Suppressor macrophage treated with lipopolysaccharide for 1 hour (primary cell): ENCODE data around the gene KRT2.
A peak's percentile ranks its signal among the peaks of the same experiment; 100 is the strongest.

Source experiments
- DNase-seq, 3 donors: peaks; one replicate each; pipeline ENCODE4 v3.0.0-alpha.2; 2020 to 2022

KRT2 gene

GRCh38 chr12:52636189-52636588, 15.8 kb downstream of the KRT2 start:
- DNase-seq = no peak

GRCh38 chr12:52634266-52635056, 17.6 kb downstream of the KRT2 start:
- DNase-seq = no peak

- DNase-seq = no peak
Measured at GRCh38 chr12:52633383-52633782, 18.6 kb downstream of the KRT2 start.

GRCh38 chr12:52632656-52633055, 19.4 kb downstream of the KRT2 start:
- no peak for DNase-seq

GRCh38 chr12:52631676-52632459, 20.1 kb downstream of the KRT2 start:
- no peak for DNase-seq

- DNase-seq = no peak
Measured at GRCh38 chr12:52631264-52631663, 20.7 kb downstream of the KRT2 start.

GRCh38 chr12:52630599-52631200, 21.3 kb downstream of the KRT2 start:
- no peak for DNase-seq

- DNase-seq = peak in 1 of 3 donors; percentile 8
Measured at GRCh38 chr12:52630008-52630500, 22.0 kb downstream of the KRT2 start.

GRCh38 chr12:52629281-52630007, 22.6 kb downstream of the KRT2 start:
- DNase-seq = peak in 2 of 3 donors; percentile 13 to 27

GRCh38 chr12:52628841-52629240, 23.2 kb downstream of the KRT2 start:
- no peak for DNase-seq

GRCh38 chr12:52628111-52628507, 23.9 kb downstream of the KRT2 start:
- no peak for DNase-seq

GRCh38 chr12:52627395-52628110, 24.5 kb downstream of the KRT2 start:
- DNase-seq = no peak

- DNase-seq = no peak
Measured at GRCh38 chr12:52622349-52622748, 29.7 kb downstream of the KRT2 start.

GRCh38 chr12:52618866-52619265, 33.1 kb downstream of the KRT2 start:
- DNase-seq = no peak

GRCh38 chr12:52618216-52618615, 33.8 kb downstream of the KRT2 start, which contains the start of gene KRT73:
Gene KRT73, minus strand, starts transcription at chr12:52618559. Its CDS starts 35 bp downstream, at chr12:52618524.
- no peak for DNase-seq

- no peak for DNase-seq
Measured at GRCh38 chr12:52617403-52617785, 34.6 kb downstream of the KRT2 start.

- DNase-seq = no peak
Measured at GRCh38 chr12:52616680-52617402, 35.2 kb downstream of the KRT2 start.

GRCh38 chr12:52615912-52616311, 36.1 kb downstream of the KRT2 start:
- no peak for DNase-seq

- peak; percentile 67 to 77 (median 73) for DNase-seq
Measured at GRCh38 chr12:52615208-52615868, 36.7 kb downstream of the KRT2 start.

- DNase-seq = no peak
Measured at GRCh38 chr12:52614381-52615207, 37.4 kb downstream of the KRT2 start.
